SK-N-SH (cell line): ENCODE measurements around the gene DENND5A. TPM values are rescaled to one million over a fixed set of nuclear protein-coding genes. Genes with fewer than 3 reads are reported as not detected.

Experiments
- CTCF ChIA-PET: fragments of 300-600, 350-600 bp; formaldehyde crosslinking; extraction: SDS; loops from one replicate; lab custom pipeline; 2021; lab: Yijun Ruan, JAX
- POLR2A ChIA-PET: fragments of 350-600 bp; sonication (Branson Sonifier 250); formaldehyde crosslinking; extraction: SDS; loops from one replicate; lab custom pipeline; 2020; ENCODE audit warnings: antibody characterized with exemption, inconsistent platforms; lab: Yijun Ruan, JAX
- DNase-seq: peaks from one replicate; pipeline ENCODE4 v3.0.0; 2012
- H2AFZ ChIP-seq: fragments of 200-600 bp; sonication (generic); 2 replicates; pipeline ENCODE4 v1.8.1; 2016; ENCODE audit warnings: antibody characterized with exemption, mild to moderate bottlenecking, low read depth
- H3F3A ChIP-seq: fragments of 200-600 bp; sonication (generic); replicated peaks from 2 replicates; pipeline ENCODE3; 2016; ENCODE audit warnings: antibody characterized with exemption, mild to moderate bottlenecking; ENCODE audit not compliant: insufficient read depth
- H3K27ac ChIP-seq, 2 experiments: fragments of 200-500 bp in 1 of 2; fragments of 200-600 bp in 1 of 2; sonication (Bioruptor generic) in 1 of 2; sonication (generic), shearing (Covaris generic) in 1 of 2; 2 replicates each; pipeline versions ENCODE4 v1.5.1 to v1.6.1; 2014 to 2016; ENCODE audit warnings: low read depth in 2 of 2, inconsistent platforms in 1 of 2, low read length in 1 of 2, mild to moderate bottlenecking in 1 of 2, mixed read lengths in 1 of 2
- H3K27me3 ChIP-seq: fragments of 200-600 bp; sonication (generic), shearing (Covaris generic); 2 replicates; pipeline ENCODE4 v1.6.1; 2016; ENCODE audit warnings: mixed run types; ENCODE audit not compliant: insufficient read depth
- H3K36me3 ChIP-seq, 2 experiments: fragments of 200-500 bp in 1 of 2; fragments of 200-600 bp in 1 of 2; sonication (Bioruptor generic) in 1 of 2; sonication (generic) in 1 of 2; replicated peaks in 1 of 2; 2 replicates each; pipeline versions ENCODE3 to v1.5.1; 2014 to 2016; ENCODE audit warnings: low read length in 1 of 2, mild to moderate bottlenecking in 1 of 2; ENCODE audit not compliant: insufficient read depth in 2 of 2, control insufficient read depth in 1 of 2
- H3K4me1 ChIP-seq, 2 experiments: fragments of 200-500 bp in 1 of 2; fragments of 200-600 bp in 1 of 2; sonication (Bioruptor generic) in 1 of 2; sonication (generic), shearing (Covaris generic) in 1 of 2; 2 replicates each; pipeline versions ENCODE4 v1.5.1 to v1.6.1; 2014 to 2016; ENCODE audit warnings: low read depth in 1 of 2, low read length in 1 of 2, mixed run types in 1 of 2; ENCODE audit not compliant: insufficient read depth in 2 of 2, control insufficient read depth in 1 of 2
- H3K4me2 ChIP-seq: fragments of 200-600 bp; sonication (generic), shearing (Covaris generic); 2 replicates; pipeline ENCODE4 v1.6.1; 2017; ENCODE audit warnings: mixed run types
- H3K4me3 ChIP-seq, 2 experiments: fragments of 200-500 bp in 1 of 2; fragments of 200-600 bp in 1 of 2; sonication (Bioruptor generic) in 1 of 2; sonication (generic), shearing (Covaris generic) in 1 of 2; 2 replicates each; pipeline versions ENCODE4 v1.5.1 to v1.8.1; 2014 to 2016; ENCODE audit warnings: low read depth in 2 of 2, inconsistent platforms in 1 of 2, low read length in 1 of 2, mild to moderate bottlenecking in 1 of 2, mixed read lengths in 1 of 2, moderate library complexity in 1 of 2
- H3K79me2 ChIP-seq: fragments of 200-600 bp; sonication (generic); 2 replicates; pipeline ENCODE4 v1.8.1; 2017; ENCODE audit warnings: mild to moderate bottlenecking; ENCODE audit not compliant: insufficient read depth
- H3K9ac ChIP-seq: fragments of 200-600 bp; sonication (generic); 2 replicates; pipeline ENCODE4 v1.6.1; 2017; ENCODE audit warnings: mixed run types
- H3K9me2 ChIP-seq: fragments of 200-600 bp; sonication (generic); 2 replicates; pipeline ENCODE4 v1.6.1; 2017; ENCODE audit warnings: mixed run types
- H3K9me3 ChIP-seq: fragments of 200-600 bp; sonication (generic); 2 replicates; pipeline ENCODE4 v1.6.1; 2017; ENCODE audit warnings: mixed run types, mild to moderate bottlenecking, moderate library complexity
- H4K20me1 ChIP-seq: fragments of 200-600 bp; sonication (generic); 2 replicates; pipeline ENCODE4 v1.6.1; 2017; ENCODE audit warnings: mild to moderate bottlenecking, mixed run types; ENCODE audit not compliant: insufficient read depth
- CHD2 ChIP-seq: fragments of 150-350 bp; IDR thresholded peaks from 2 replicates; pipeline ENCODE4 v1.6.1; 2018; ENCODE audit warnings: low read length; ENCODE audit not compliant: partially characterized antibody
- CTCF ChIP-seq: fragments of 200-600 bp; sonication (generic); IDR thresholded peaks from 2 replicates; pipeline ENCODE4 v1.6.1; 2017; ENCODE audit warnings: antibody characterized with exemption, mild to moderate bottlenecking, moderate library complexity
- EP300 ChIP-seq, 2 experiments: IDR thresholded peaks; 2 replicates each; pipeline versions ENCODE4 v1.4.0 to v1.6.1; 2012; ENCODE audit warnings: borderline replicate concordance in 1 of 2, low read depth in 1 of 2, low read length in 1 of 2
- EZH2phosphoT487 ChIP-seq: fragments of 200-600 bp; sonication (generic); IDR thresholded peaks from 2 replicates; pipeline ENCODE4 v1.6.1; 2017; ENCODE audit warnings: low read depth, mixed run types, mild to moderate bottlenecking, antibody characterized with exemption, moderate library complexity, borderline replicate concordance
- GABPA ChIP-seq: IDR thresholded peaks from 2 replicates; pipeline ENCODE4 v1.4.0; 2012; ENCODE audit warnings: low read depth, mild to moderate bottlenecking
- GATA2 ChIP-seq: sonication (generic); formaldehyde crosslinking; IDR thresholded peaks from 2 replicates; pipeline ENCODE4 v1.5.0; 2020; ENCODE audit warnings: mild to moderate bottlenecking, missing genetic modification reagents
- IRF3 ChIP-seq: fragments of 150-350 bp; IDR thresholded peaks from 2 replicates; pipeline ENCODE4 v1.6.1; 2016; ENCODE audit warnings: mild to moderate bottlenecking, low read depth, low read length
- MAX ChIP-seq: IDR thresholded peaks from 2 replicates; pipeline ENCODE4 v1.4.0; 2012; ENCODE audit warnings: low read depth
- MXI1 ChIP-seq: IDR thresholded peaks from 2 replicates; pipeline ENCODE4 v1.6.1; 2012; ENCODE audit warnings: mild to moderate bottlenecking, low read depth, low read length, improper control_type of control experiment
- NFIC ChIP-seq: IDR thresholded peaks from 2 replicates; pipeline ENCODE4 v1.4.0; 2012; ENCODE audit warnings: borderline replicate concordance
- RAD21 ChIP-seq: IDR thresholded peaks from 2 replicates; pipeline ENCODE4 v1.6.1; 2012; ENCODE audit warnings: mild to moderate bottlenecking, low read length
- RFX5 ChIP-seq: IDR thresholded peaks from 2 replicates; pipeline ENCODE4 v1.6.1; 2012; ENCODE audit warnings: mild to moderate bottlenecking, improper control_type of control experiment, low read length
- TCF12 ChIP-seq: IDR thresholded peaks from 2 replicates; pipeline ENCODE4 v1.4.0; 2012
- ZBTB33 ChIP-seq: IDR thresholded peaks from 2 replicates; pipeline ENCODE4 v1.4.0; 2012; ENCODE audit warnings: low read depth, borderline replicate concordance
- WGBS: methylation state at CpG from one replicate; pipeline ENCODE4 v1.1.6; 2017; ENCODE audit warnings: low lambda C conversion rate; 5-methylcytosine and 5-hydroxymethylcytosine counted together
- polyA plus RNA-seq, 3 experiments: library from polyadenylated mRNA; depleted of rRNA; stranded (reverse); fragments of >200 nt; gene quantifications; 2 replicates each; pipeline ENCODE4 v1.2.3, GENCODE V29; 2012

The DENND5A gene
- polyA plus RNA-seq, 1 of the 3 experiments (the other 2 are of a cell fraction), result 110 TPM

GRCh38 chr11:9269492-9270013 is 4.4 kb upstream of the DENND5A start:
- no peak overlapping the region for H3K4me2 ChIP-seq
- H3K4me3 ChIP-seq, result no peak overlapping the region
- no peak overlapping the region for H2AFZ ChIP-seq
- H3K27ac ChIP-seq, result no peak overlapping the region
- H3F3A ChIP-seq, result peaks cover 5% of the 10 kb centered on the region
- DNase-seq, result no peak
- no peaks in the 10 kb centered on the region for H3K9me2 ChIP-seq
- no peak overlapping the region for H3K9ac ChIP-seq
- H4K20me1 ChIP-seq, result no peaks in the 10 kb centered on the region
- H3K9me3 ChIP-seq, result no peaks in the 10 kb centered on the region
- H3K36me3 ChIP-seq, result no peaks in the 10 kb centered on the region
- peaks cover 3% of the 10 kb centered on the region for H3K79me2 ChIP-seq
- peaks cover 0 to 5% of the 10 kb centered on the region in 2 experiments; a peak in 1 of 4 replicates for H3K4me1 ChIP-seq
- TF ChIP-seq RAD21 (no peak), MAX (no peak), RFX5 (no peak), GATA2 (no peak), CHD2 (no peak), NFIC (no peak), IRF3 (no peak), CTCF (no peak), GABPA (no peak), ZBTB33 (no peak), EZH2phosphoT487 (no peak), TCF12 (no peak), MXI1 (no peak), EP300 (IDR thresholded peaks at IDR 0.05; ENCODE audit: borderline replicate concordance in 1 of 2, low read depth in 1 of 2, low read length in 1 of 2) (no peak)
- TF ChIP-seq, all 33 proteins: peak for 0
- WGBS, result 90% methylated on average over 2 of the region's 2 CpGs
- CTCF ChIA-PET, result interaction anchor here (0.8 to 0.9 kb wide), 2 partner anchors 9 to 37 kb away, joined by 3 to 4 read pairs; no protein-coding TSS in a partner anchor
- POLR2A ChIA-PET, result no interaction called here
- no peaks in the 10 kb centered on the region for H3K27me3 ChIP-seq
